Fibroblast of peridontal ligament (primary cell): Measurements from ENCODE around the gene CCNT2.
"Not testable (repeated sequence)": the region's sequence is repeated elsewhere in the genome, so short reads cannot be mapped to it uniquely, and the experiment has no call there.

Source experiments
- DNase-seq: peaks from one replicate; pipeline ENCODE4 v3.0.0-alpha.2; 2010; ENCODE audit errors: extremely low read depth

Gene CCNT2

DNA sequence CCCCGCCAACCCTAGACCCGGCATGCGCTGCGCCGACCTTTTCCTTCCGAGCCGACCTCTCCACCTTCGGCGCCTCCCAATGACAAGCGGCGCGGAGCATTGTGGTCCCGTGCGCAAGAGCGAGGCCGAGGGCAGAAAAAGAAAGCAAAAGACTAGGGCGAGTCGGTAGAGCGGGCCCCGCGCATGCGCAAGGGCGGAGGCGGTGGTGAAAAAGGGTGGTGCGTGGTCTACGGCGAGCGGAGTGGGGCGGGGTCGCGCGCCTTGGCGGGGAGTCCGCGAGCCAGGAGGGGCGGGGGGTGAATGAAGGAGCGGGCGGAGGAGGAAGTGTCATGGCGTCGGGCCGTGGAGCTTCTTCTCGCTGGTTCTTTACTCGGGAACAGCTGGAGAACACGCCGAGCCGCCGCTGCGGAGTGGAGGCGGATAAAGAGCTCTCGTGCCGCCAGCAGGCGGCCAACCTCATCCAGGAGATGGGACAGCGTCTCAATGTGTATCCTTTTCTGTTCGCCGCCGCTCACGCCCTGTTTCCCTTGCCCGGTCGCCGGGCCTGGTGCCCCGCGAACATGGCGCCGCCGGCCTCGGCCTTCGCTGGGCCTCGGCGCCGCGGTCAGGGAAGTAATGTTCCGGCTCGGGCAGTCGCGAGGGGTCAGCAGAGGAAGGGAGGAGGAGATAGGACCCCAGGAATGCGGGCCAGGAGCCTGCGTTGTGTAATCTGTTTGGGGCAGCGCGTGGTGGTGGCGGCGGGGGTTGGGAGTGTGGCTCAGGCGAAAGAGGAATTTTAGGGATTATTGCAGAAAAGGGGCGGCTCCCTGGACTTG lies at the start of gene CCNT2:
Gene CCNT2 (plus strand): TSS at position 297 of the 815 bp plus-strand sequence. CDS start 33 bp downstream, at position 330.
- peak; percentile 99 for DNase-seq

DNA sequence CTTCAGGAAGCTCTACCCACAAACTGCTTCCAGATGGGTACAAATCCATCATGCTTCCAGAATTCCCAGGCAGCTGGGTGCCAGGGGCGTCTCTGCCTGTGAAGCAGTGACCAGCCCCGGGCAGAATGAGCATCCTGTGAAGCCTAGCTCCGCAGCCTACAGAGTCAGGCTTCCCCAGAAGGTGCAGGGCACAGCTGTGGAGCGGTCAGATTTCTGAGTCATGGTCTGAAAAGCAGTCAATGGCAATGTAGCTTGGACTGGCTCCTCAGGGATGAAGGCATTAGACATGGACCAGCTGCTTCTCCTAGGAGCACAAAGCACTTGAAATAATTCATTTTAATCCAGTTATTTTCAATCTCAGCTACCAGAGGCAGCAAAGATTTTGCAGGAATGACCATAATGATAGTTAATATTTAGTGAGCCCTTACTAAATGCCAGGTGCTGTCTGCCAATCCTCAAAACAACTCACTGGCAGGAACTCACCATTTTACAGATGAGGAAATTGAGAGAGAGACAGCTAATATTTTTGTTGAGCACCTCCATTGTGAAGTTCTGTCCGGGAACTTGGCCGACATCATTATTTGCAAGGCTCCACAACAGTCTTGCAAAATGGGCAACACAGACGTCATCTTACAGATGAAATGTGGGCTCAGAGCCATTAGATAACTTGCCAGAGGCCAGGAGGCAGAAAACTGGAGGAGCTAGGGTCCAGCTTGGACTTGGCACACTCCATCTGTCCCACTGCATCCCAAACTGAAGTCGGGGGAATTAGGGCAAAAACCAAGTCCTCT lies 48.5 kb upstream of the CCNT2 start:
- DNase-seq, result peak; percentile 25

DNA sequence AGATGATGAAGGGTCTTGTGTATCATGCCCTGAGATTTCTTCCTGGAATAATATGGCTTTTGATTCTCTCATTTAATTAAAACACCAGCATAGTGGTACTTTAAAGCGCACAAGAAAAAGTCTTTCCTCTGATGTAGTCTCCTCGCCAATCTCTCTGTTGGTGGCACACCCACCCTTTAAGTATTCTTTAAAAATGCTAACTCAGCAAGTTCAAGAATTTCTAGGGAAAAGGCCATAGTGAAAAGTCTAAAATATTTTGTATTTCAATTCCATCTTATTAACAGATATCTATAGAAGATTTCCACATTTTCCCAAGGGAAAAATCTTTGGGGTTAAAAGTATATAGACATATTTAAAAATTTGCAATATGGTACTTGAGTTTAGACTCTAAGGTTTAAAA lies 45.5 kb upstream of the CCNT2 start:
- DNase-seq, result no peak

DNA sequence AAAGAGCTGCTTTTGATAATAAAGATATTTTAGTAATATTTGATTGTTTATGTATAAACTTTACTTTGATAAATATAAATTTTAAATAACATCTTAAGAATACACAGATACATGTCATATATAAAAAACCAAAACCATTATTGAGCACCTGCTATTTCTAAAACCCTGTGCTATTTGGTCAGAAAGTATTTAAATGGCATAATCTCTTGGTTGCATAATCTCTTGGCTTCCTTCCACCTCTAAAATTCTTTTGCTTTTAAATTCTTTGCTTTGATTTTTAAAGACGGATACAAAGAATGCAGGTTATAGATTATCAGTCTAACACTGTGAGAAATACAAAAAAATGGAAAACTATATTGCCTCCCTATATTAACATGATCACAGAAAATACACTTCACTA lies 43.3 kb upstream of the CCNT2 start:
- DNase-seq, result peak; percentile 29

DNA sequence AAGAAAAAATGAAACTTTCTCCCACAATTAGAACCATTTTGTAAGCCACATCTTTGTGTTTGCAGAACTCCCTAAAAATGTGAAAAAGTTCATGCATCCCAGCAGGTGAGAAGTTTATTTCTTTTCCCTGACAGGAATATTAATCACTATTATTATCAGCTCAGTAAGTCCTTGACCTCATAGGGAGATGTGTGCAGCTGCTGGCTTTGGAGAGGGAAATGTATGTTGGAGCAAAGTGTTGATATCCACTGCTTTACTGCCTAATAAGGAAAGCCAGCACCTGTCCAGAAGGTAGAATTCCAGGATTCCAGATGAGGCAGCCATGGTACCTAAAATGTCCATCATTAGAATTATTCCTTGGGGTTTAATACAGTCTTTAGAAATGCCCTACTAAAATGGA lies 35.8 kb upstream of the CCNT2 start:
- DNase-seq, result no peak

DNA sequence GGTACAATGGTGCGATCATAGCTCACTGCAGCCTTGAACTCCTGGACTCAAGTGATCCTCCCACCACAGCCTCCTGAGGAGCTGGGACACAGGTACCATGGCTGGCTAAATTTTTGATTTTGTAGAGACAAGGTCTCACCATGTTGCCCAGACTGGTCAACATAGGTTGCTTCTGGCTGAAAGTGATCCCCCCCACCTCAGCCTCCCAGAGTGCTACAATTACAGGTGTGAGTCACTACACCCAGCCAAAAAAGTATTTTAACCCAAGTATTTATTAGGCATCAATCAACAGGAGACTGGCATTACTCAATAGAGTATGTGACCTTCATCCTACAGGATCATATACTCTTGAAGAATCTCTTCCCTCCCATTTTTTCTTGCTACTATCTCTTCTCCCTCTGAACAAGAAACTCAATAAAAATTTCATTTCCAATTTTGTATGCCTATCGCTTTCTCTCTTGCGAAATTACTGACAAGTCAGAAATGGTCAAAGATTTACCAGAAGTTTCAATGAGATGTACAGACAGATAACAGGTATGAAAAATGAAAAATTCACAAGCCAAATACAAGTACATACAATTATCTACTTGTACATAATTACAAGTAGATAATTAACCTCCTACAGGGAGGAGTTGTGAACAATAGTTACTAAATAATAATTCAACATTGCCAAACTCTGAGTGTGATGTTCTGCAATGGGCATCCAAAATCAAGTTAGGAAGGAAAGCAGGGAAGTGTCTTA lies 34.9 kb upstream of the CCNT2 start:
- no peak for DNase-seq

DNA sequence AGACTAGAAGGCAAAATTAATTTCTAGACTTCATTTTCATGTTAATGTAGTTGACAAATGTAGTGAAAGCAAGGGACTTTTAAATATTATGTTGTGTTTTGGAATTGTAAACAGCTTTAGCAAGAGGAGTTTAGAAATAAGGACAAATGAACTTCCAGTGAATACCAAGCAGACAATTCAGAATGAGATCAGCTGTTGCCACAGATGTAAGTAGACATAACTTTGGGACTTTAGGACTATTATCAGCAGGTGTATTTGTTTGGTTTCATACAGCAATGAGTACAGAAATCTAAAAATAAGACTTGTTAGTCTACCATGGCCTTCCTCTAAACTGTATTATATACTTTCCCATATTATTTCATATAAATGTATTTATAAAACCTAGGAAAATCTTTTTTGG lies 34.2 kb upstream of the CCNT2 start:
- DNase-seq, result no peak

DNA sequence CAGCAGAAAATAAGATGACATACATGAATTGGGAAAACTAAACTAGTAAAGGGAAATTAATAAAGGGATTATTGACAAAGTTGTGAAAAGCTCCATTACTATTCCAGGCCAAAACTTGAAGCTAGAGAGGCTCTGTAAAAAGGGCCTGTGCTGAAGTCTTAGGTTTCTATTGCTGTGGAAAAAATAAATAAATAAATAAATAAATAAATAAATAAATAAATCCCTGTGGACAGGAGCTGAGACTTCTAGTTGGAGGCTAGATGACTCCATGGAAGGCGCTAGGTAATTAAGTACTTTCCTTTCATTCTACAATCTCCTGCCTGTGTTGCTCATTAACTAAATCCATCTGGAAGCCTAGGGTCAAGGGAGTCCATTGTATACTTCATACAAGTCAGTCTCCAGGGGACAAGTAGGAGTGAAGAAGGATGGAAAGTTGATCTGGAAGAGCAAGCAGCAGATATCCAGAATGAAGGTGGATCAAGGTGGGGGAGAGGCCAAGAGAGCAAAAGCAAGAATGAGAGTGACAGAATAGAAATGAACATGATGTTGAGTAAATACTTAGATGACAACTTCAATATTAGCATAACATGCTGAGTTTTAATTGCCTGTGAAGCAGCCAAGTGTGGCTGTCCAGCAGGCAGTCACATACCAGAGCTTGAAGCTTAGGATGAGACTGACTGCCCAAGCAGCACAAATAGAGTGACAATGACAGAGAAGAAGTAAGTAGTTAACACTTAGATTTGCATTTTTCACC lies 26.2 kb upstream of the CCNT2 start:
- no peak for DNase-seq

DNA sequence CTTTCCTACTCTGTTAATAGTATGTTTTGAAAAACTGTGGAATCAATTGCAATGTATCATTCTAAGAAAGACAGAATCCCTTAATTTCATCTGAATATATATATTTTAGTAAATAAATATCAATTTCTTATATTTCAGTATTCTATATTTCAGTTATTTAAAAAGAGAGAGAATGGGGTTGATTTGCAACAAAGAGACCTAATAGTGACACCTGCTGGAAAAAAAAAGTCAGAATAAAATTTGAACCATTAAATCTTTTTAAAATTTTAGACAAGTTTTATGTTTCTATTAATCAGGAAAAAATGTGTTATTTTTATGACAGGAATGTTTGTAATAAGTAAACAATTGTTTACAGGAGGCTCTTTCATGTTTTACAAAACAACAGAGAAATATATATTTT lies 20.7 kb upstream of the CCNT2 start:
- DNase-seq, result peak; percentile 59

DNA sequence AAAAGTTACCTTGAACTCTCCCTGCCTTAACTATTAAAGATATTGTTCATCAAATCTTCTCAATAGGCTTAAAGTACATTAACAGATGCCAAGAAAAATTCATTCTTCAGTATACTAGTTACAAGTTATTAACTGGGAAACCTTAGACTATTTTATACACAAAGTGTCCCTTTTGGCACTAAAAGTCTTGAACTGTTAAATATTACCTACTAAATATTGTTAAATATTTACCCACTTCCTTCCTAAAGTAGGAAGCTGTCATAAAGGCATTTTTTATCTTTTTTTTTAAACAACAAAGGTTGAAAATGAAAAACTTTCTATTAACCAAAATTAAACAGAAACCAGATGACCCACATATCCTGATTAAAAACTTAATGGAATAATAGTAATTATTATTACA lies 19.4 kb upstream of the CCNT2 start:
- DNase-seq, result no peak

DNA sequence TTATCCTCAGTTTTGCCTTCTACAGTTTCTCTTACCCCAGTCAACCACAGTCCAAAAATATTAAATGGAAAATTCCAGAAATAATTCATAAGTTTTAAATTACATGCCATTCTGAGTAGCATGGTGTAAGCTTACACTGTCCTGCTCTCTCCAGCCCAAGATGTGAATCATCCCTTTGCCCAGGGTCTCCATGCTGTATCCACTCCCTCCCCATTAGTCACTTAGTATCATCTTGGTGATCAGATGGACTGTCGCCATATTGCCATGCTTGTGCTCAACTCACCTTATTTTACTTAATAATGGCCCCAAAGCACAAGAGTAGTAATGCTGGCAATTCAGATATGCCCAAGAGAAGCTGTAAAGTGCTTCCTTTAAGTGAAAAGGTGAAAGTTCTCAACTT lies 18.5 kb upstream of the CCNT2 start:
- DNase-seq, result peak; percentile 67

DNA sequence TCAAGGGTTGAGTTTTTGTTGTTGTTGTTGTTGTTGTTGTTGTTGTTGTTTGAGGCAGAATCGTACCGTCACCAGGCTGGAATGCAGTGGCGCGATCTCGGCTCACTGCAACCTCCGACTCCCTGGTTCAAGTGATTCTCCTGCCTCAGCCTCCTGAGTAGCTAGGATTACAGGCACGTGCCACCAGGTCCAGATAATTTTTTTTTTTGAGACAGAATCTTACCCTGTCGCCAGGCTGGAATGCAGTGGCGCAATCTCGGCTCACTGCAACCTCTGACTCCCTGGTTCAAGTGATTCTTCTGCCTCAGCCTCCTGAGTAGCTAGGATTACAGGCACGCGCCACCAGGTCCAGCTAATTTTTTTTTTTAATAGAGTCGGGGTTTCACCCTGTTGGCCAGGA lies 14.9 kb upstream of the CCNT2 start:
- not testable (repeated sequence) for DNase-seq

DNA sequence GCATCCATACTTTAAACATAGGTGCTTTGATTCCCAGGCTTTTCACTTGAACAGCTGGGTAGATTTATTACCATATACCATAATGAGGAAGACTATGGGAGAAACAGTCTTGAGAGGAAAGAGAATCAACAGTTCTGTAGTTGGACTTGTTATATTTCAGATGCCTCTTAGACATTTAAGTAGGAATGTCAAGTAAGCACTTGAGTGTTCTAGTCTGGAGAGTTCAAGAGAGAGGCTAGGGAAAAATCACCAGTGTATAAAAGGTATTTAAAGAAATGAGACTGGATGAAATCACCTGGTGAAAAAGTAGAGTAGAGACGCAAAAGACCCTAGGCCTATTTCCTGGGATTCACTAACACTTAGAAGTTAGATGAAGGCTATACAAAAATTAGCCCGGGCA lies 13.5 kb upstream of the CCNT2 start:
- DNase-seq, result no peak

DNA sequence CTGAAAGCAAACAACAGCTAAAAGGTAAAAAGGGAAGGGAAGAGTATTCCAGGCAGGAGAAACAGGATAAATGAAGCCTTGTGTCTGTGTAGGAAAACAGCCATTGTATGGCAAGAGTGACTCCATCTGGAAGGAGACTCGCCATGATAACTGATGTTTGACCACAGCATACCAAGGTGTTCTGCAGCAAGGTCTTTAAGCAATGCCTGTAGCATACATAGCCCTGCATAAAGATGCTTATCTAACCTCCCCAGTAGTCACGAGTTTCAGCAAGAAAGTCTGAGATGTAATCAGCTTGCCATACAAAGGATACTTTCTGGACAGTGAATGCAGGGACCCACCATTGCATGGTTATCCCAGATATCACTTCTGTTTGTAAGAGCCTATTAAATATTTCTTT lies 11.9 kb upstream of the CCNT2 start:
- DNase-seq, result no peak

DNA sequence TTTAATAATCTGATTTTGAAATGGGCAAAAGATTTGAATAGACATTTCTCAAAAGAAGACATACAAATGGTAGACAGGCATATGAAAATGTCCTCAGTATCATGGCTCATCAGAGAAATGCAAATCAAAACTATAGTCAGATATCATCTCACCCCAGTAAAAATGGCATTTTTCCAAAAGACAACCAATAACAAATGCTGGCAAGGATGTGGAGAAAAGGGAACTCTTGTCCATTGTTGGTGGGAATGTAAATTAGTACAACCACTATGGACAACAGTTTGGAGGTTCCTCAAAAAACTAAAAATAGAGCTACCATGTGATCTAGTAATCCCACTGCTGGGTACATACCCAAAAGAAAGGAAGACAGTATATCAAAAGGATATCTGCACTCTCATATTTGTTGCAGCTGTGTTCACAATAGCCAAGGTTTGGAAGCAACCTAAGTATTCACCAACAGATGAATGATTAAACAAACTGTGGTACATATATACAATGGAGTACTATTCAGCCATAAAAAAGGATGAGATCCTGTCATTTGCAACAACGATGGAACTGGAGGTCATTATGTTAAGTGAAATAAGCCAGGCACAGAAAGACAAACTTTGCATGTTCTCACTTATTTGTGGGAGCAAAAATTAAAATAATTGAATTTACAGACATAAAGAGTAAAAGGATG lies 11.0 kb upstream of the CCNT2 start:
- DNase-seq, result not testable (repeated sequence)

DNA sequence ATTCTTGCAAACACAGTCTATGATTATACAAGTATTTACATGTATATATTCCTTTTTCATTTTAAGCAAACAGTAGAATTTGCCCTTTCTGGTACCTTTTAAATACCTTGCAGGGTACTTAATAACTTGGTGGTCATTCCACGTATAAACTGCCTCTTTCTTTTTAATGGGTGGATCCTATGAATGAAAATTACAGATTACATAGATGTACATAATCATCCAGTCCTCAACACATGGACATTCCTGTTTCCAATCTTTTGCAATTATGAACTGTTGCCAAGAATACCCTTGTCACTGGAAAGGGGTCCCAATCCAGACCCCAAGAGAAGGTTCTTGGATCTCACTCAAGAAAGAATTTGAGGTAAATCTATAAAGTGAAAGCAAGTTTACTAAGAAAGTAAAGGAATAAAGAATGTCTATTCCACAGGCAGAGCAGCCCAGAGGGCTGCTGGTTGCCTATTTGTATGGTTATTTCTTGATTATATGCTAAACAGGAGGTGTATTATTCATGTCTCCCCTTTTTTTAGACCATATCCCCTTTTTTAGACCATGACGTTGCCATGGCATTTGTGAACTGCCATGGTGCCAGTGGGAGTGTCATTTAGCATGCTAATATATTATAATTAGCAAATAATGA lies 7.7 kb upstream of the CCNT2 start:
- DNase-seq, result no peak

DNA sequence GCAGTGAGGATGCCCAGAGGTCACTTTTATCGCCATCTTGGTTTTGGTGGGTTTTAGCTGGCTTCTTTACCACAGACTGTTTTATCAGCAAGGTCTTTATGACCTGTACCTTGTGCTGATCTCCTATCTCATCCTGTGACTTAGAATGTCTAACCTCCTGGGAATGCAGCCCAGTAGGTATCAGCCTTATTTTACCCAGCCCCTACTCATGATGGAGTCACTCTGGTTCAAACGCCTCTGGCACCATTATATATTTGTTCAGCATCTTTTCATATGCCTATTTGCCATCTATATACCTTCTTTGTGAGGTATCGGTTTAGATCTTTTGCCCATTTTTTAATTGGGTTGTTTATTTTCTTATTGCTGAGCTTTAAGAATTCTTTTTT lies 7.2 kb upstream of the CCNT2 start:
- DNase-seq, result no peak

DNA sequence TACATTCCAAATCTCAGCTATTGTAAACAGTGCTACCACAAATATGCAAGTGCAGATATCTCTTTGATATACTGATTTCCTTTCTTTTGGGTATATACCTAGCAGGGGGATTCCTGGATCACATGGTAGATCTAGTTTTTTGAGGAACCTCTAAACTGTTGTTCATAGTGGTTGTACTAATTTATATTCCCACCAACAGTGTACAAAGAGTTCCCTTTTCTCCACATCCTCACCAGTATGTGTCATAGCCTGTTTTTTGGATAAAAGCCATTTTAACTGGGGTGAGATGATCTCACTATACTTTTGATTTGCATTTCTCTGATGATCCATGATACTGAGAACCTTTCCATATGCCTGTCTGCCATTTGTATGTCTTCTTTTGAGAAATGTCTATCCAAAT lies 6.3 kb upstream of the CCNT2 start:
- peak; percentile 51 for DNase-seq

DNA sequence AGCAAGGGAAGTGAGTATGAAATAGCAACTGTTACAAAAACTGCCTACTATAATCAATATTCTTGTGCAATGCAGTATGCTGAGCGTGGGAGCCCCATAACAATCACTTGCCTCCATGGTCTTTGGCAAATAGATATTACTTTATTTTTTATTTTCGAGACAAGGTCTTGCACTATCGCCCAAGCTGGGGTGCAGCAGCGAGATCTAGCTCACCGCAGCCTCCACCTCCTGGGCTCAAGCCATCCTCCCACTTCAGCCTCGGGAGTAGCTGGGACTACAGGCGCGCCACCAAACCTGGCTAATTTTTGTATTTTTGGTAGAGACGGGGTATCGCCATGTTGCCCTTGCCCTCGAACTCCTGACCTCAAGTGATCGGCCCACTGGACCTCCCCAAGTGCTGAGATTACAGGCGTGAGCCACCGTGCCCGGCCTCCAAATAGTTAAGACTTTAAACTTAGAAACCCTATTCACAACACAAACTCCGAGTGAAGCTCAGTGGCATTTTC lies 1.2 kb upstream of the CCNT2 start:
- DNase-seq, result no peak

DNA sequence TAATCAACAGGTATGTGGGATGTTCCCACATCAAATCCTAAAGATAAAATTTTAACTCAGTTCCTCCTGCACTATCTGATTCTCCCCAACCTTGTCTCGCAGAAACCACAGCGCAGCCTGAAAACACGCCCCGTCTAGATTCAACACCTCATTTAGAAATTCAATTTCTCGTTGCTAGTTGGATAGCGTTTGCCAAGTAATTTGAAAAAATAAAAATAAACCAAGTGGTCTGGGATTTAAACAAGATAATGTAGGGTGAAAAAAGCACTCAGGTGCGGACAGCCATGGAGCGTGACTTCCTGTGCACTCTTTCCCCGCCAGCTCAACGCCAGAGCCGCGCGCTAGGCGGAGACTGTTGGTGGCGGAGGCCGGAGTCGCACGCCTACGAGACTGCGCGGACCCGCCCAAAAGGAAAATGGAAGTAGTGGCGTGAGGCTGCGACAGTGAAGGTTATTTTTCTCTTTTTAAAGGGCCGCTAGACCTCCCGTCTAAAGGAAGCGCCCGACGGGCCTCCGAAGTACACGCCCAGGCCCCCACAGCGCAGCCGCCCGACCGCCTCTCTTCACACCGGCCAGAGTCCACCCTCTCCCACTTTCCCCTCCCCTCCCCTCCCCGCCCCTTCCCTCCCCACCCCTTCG lies 615 bp upstream of the CCNT2 start:
- no peak for DNase-seq
